ENCODE measurements around the gene FPGT. TPM values are rescaled to one million over a fixed set of nuclear protein-coding genes. Genes with fewer than 3 reads are reported as not detected.

Gene FPGT
- total and polyA plus RNA-seq, 9 of the 15 experiments (the other 6 are each of a cell fraction or from before 2014, with no cell fraction given), result 11.6 to 24.3 (median 22.5) TPM

DNA sequence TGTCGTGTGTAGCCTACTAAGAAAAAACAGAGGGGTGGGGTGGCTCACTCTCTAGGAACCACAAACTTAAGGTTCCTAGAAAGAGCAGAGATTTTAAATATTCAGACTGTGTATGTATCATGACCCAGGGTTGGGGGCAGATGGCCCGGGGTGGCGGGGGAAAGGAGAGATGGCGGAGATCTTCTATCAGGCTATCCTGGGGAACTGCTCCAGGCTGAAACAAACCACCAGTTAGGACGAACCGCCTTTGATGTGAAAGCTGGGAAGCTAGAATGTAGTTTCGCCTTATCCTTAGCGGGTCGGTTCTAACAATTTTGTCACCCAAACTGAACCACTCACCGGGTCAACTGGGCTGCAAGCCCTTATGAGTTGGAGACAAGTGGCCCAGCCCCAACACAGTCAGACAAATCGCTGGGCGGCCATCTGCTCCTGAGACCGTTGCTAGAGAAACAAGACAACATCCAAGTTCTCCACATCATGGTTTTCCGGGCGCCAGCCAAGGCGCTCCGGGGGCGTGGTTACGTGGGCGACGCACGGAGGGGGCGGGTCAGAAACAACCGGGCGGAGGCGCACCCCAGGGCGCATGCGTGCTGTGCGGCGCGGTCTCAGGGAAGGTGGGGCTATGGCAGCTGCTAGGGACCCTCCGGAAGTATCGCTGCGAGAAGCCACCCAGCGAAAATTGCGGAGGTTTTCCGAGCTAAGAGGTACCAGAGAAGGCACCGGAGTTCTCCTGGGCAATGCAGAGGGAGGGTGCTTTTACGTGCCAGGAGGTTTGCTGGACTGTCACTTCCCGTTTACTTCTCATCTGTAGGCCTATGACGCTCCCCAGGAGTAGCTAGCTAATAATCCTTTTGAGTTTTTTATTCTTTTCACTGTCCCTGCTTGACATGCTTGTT lies at the start of gene FPGT, which contains the start of gene LRRIQ3 (continued):
- TF ChIP-seq, protein P1, sequence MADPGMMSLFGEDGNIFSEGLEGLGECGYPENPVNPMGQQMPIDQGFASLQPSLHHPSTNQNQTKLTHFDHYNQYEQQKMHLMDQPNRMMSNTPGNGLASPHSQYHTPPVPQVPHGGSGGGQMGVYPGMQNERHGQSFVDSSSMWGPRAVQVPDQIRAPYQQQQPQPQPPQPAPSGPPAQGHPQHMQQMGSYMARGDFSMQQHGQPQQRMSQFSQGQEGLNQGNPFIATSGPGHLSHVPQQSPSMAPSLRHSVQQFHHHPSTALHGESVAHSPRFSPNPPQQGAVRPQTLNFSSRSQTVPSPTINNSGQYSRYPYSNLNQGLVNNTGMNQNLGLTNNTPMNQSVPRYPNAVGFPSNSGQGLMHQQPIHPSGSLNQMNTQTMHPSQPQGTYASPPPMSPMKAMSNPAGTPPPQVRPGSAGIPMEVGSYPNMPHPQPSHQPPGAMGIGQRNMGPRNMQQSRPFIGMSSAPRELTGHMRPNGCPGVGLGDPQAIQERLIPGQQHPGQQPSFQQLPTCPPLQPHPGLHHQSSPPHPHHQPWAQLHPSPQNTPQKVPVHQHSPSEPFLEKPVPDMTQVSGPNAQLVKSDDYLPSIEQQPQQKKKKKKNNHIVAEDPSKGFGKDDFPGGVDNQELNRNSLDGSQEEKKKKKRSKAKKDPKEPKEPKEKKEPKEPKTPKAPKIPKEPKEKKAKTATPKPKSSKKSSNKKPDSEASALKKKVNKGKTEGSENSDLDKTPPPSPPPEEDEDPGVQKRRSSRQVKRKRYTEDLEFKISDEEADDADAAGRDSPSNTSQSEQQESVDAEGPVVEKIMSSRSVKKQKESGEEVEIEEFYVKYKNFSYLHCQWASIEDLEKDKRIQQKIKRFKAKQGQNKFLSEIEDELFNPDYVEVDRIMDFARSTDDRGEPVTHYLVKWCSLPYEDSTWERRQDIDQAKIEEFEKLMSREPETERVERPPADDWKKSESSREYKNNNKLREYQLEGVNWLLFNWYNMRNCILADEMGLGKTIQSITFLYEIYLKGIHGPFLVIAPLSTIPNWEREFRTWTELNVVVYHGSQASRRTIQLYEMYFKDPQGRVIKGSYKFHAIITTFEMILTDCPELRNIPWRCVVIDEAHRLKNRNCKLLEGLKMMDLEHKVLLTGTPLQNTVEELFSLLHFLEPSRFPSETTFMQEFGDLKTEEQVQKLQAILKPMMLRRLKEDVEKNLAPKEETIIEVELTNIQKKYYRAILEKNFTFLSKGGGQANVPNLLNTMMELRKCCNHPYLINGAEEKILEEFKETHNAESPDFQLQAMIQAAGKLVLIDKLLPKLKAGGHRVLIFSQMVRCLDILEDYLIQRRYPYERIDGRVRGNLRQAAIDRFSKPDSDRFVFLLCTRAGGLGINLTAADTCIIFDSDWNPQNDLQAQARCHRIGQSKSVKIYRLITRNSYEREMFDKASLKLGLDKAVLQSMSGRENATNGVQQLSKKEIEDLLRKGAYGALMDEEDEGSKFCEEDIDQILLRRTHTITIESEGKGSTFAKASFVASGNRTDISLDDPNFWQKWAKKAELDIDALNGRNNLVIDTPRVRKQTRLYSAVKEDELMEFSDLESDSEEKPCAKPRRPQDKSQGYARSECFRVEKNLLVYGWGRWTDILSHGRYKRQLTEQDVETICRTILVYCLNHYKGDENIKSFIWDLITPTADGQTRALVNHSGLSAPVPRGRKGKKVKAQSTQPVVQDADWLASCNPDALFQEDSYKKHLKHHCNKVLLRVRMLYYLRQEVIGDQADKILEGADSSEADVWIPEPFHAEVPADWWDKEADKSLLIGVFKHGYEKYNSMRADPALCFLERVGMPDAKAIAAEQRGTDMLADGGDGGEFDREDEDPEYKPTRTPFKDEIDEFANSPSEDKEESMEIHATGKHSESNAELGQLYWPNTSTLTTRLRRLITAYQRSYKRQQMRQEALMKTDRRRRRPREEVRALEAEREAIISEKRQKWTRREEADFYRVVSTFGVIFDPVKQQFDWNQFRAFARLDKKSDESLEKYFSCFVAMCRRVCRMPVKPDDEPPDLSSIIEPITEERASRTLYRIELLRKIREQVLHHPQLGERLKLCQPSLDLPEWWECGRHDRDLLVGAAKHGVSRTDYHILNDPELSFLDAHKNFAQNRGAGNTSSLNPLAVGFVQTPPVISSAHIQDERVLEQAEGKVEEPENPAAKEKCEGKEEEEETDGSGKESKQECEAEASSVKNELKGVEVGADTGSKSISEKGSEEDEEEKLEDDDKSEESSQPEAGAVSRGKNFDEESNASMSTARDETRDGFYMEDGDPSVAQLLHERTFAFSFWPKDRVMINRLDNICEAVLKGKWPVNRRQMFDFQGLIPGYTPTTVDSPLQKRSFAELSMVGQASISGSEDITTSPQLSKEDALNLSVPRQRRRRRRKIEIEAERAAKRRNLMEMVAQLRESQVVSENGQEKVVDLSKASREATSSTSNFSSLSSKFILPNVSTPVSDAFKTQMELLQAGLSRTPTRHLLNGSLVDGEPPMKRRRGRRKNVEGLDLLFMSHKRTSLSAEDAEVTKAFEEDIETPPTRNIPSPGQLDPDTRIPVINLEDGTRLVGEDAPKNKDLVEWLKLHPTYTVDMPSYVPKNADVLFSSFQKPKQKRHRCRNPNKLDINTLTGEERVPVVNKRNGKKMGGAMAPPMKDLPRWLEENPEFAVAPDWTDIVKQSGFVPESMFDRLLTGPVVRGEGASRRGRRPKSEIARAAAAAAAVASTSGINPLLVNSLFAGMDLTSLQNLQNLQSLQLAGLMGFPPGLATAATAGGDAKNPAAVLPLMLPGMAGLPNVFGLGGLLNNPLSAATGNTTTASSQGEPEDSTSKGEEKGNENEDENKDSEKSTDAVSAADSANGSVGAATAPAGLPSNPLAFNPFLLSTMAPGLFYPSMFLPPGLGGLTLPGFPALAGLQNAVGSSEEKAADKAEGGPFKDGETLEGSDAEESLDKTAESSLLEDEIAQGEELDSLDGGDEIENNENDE (IDR thresholded peaks at IDR 0.05; ENCODE audit: low read depth, low read length), result no peak
- TF ChIP-seq ARHGAP35 (IDR thresholded peaks at IDR 0.05; ENCODE audit: partially characterized antibody) (no peak), RBM22 (IDR thresholded peaks at IDR 0.05; ENCODE audit: low read depth, low read length, poor library complexity, severe bottlenecking) (no peak), MAZ (CRISPR knock-in tag; conservative IDR thresholded peaks at IDR 0.05 in 1 of 2, IDR thresholded peaks at IDR 0.05 in 1 of 2) (peak in 1 of 2 experiments; percentile 62; a peak in 2 of 4 replicates), NR3C1 (CRISPR knock-in tag; IDR thresholded peaks at IDR 0.05) (no peak), PHF8 (IDR thresholded peaks at IDR 0.05; ENCODE audit: borderline replicate concordance, low read length) (peak; percentile 87; the same call in 1 of the 2 replicates), HNRNPH1 (optimal IDR thresholded peaks at IDR 0.05; ENCODE audit: low read depth, low read length) (no peak), RBBP5 (IDR thresholded peaks at IDR 0.05; ENCODE audit: borderline replicate concordance, insufficient read depth, low read length, poor library complexity, severe bottlenecking) (peak; percentile 72), ZNF785 (CRISPR knock-in tag; IDR thresholded peaks at IDR 0.05) (no peak), MAFF (IDR thresholded peaks at IDR 0.05; ENCODE audit: low read length) (no peak), FOXK1 (CRISPR knock-in tag; IDR thresholded peaks at IDR 0.05; ENCODE audit: borderline replicate concordance) (0 out of 2 replicates have a peak, but pooled peaks have one; percentile 33), BRCA1 (IDR thresholded peaks at IDR 0.05) (no peak), BRCA1 (CRISPR knock-in tag; IDR thresholded peaks at IDR 0.05) (no peak), CBX2 (IDR thresholded peaks at IDR 0.05; ENCODE audit: insufficient read depth, low read length, poor library complexity, severe bottlenecking) (no peak), ZBTB8A (IDR thresholded peaks at IDR 0.05; ENCODE audit: partially characterized antibody) (no peak), STAG1 (CRISPR knock-in tag; IDR thresholded peaks at IDR 0.05; ENCODE audit: borderline replicate concordance) (no peak)

All from K562 (cell line).